ENCODE results near the gene PDIA6. TPM values are rescaled to one million over a fixed set of nuclear protein-coding genes. Genes with fewer than 3 reads are reported as not detected.

The PDIA6 gene
- total RNA-seq, 1 donor = 412 TPM

DNA sequence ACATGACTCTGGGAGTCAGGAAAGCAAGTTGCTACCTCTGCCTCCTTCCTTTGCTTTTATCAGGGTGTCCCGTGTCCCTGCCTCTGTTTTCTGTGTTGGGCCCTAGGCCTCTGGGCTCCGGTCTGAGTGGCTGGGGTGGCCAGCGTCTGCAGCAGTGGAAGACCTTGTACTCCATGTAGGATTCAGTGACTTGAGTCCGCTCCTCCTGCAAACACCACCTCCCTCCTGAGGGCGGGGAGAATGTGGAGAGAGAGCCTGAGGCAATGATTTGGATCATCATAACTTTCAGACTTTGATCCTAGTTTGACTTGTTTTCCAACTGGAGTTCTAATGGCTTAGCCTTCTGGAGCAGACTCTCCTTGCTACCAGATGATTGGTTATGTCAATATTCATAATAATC lies 60.3 kb downstream of the PDIA6 start:
- no peak for DNase-seq (ENCODE audit: low read depth)
- TF ChIP-seq, protein P1, sequence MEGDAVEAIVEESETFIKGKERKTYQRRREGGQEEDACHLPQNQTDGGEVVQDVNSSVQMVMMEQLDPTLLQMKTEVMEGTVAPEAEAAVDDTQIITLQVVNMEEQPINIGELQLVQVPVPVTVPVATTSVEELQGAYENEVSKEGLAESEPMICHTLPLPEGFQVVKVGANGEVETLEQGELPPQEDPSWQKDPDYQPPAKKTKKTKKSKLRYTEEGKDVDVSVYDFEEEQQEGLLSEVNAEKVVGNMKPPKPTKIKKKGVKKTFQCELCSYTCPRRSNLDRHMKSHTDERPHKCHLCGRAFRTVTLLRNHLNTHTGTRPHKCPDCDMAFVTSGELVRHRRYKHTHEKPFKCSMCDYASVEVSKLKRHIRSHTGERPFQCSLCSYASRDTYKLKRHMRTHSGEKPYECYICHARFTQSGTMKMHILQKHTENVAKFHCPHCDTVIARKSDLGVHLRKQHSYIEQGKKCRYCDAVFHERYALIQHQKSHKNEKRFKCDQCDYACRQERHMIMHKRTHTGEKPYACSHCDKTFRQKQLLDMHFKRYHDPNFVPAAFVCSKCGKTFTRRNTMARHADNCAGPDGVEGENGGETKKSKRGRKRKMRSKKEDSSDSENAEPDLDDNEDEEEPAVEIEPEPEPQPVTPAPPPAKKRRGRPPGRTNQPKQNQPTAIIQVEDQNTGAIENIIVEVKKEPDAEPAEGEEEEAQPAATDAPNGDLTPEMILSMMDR (IDR thresholded peaks at IDR 0.05; ENCODE audit: insufficient read depth, low read depth, low read length) = no peak
- H3K4me3 ChIP-seq (ENCODE audit: low read depth, low read length) = no peak overlapping the region

DNA sequence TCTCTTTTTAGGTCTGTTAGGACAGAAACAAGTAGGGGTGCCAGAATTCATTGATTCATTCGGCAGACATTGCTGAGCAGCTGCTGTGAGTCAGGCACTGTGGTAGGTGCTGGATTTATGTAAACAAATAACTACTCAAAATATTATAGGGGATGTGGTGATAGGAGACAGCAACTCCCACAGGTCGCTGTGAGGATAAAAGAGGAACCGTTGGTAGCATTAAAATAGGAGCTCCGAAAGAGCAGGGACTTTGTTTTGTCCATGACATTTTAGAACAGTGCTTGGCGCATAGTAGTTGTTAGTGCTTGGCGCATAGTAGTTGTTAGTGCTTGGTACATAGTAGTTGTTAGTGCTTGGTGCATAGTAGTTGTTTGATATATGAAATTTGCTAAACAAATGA lies 62.0 kb downstream of the PDIA6 start:
- TF ChIP-seq, protein P1 (IDR thresholded peaks at IDR 0.05; ENCODE audit: insufficient read depth, low read depth, low read length) = no peak
- H3K4me3 ChIP-seq (ENCODE audit: low read depth, low read length) = no peak overlapping the region
- no peak for DNase-seq (ENCODE audit: low read depth)

DNA sequence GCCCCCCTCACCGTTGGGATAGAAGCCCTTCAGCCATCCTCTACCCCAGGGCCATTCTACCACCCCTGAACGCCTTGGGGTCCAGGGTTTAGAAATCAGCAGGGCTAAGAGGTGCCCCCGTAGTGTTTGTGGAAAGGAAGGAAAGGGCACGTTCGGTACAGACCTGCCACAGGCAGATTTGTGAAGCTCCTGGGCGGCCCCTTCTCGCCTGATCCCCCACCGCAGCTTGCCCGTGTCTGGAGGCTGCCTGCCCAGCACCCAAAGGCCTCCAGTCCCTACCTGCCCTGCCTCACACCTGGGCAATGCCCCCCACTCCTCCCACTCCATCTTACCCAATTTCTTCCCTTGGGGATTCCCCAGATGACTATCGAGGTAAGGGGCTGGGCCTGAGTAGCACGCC lies 69.9 kb downstream of the PDIA6 start:
- H3K4me3 ChIP-seq (ENCODE audit: low read depth, low read length) = no peak overlapping the region
- TF ChIP-seq, protein P1 (IDR thresholded peaks at IDR 0.05; ENCODE audit: insufficient read depth, low read depth, low read length) = no peak
- no peak for DNase-seq (ENCODE audit: low read depth)

DNA sequence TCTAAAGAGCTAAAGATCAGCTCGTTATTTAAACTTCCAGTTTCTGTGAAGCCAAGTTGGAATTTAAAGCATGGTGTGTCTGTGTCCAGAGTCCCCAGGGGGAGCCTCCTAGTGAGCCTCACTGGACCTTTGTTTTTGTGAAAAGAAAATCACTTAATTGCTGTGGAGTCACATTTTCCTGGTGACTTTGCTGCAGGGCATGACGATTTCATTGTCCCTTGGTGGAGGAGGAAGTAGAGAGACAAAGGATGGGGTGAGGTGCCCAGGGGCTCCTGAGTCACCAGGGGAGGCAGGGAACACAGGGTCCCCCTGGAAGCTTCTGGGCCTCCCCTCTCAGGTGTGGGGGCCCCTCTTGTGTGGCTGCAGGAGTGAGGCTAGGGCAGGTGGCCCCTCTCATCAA lies 71.4 kb downstream of the PDIA6 start:
- TF ChIP-seq, protein P1 (IDR thresholded peaks at IDR 0.05; ENCODE audit: insufficient read depth, low read depth, low read length) = no peak
- no peak for DNase-seq (ENCODE audit: low read depth)
- no peak overlapping the region for H3K4me3 ChIP-seq (ENCODE audit: low read depth, low read length)

- no peak for DNase-seq (ENCODE audit: low read depth)
- H3K4me3 ChIP-seq (ENCODE audit: low read depth, low read length) = no peak overlapping the region
- TF ChIP-seq, protein P1 (IDR thresholded peaks at IDR 0.05; ENCODE audit: insufficient read depth, low read depth, low read length) = no peak
Measured at GRCh38 chr2:10740226-10740625, 72.4 kb downstream of the PDIA6 start.

DNA sequence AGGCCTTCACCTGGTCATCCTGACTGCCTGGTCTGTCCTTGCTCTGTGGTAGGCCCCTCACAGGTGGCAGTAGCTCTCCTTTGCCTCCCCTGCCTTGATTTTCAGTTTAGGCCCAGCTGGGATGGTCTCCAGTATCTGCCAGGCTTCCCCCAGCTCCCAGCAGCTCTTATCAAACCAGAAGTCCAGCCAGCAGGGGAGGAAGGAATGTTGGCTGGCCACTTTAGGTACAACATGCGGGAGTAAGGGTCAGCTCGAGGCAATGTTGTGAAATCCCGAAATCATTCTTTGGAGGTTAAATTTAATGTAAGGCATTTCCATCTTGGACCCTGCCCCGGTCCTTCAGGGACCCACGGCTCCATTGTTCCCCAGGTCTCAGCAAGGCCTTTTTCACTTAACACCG lies 74.4 kb downstream of the PDIA6 start:
- H3K4me3 ChIP-seq (ENCODE audit: low read depth, low read length) = no peak overlapping the region
- no peak for DNase-seq (ENCODE audit: low read depth)
- TF ChIP-seq, protein P1 (IDR thresholded peaks at IDR 0.05; ENCODE audit: insufficient read depth, low read depth, low read length) = no peak

DNA sequence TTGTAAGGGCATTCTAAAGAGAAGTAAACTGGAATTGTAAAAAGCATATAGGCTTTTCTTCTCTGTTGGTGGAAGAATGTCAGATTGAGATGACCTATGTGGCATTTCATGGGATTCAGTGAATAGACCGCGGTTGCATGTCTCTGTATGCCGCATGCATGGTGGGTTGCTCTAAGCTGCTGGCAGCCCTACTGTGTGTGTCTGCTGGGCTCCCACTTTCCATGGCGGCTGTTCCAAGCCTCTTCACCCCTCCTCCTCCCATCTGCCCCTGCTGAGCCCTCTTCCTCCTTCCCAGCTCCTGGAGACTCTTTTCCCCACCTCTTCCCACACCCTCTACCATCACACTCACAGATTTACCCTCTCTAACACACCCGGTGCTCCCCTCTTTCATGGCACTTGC lies 78.6 kb downstream of the PDIA6 start:
- no peak overlapping the region for H3K4me3 ChIP-seq (ENCODE audit: low read depth, low read length)
- TF ChIP-seq, protein P1 (IDR thresholded peaks at IDR 0.05; ENCODE audit: insufficient read depth, low read depth, low read length) = no peak
- DNase-seq (ENCODE audit: low read depth) = no peak

Measured in fibroblast of villous mesenchyme (primary cell).